Measurements from ENCODE around the gene CD53.

GRCh38 chr1:110898734-110899457 is 25.9 kb downstream of the CD53 start:
- TF ChIP-seq CTCF (IDR thresholded peaks at IDR 0.05; ENCODE audit: low read depth, low read length) (no peak), POLR2A (IDR thresholded peaks at IDR 0.05; ENCODE audit: extremely low read depth, insufficient read length) (no peak), MAX (IDR thresholded peaks at IDR 0.05; ENCODE audit: low read depth, low read length) (no peak), MYC (IDR thresholded peaks at IDR 0.05; ENCODE audit: low read depth, low read length) (no peak)
